Lung (tissue), 12 donors: Measurements from ENCODE around the gene ACVR2A. TPM values are rescaled to one million over a fixed set of nuclear protein-coding genes. Genes with fewer than 3 reads are reported as not detected.
A peak's percentile ranks its signal among the peaks of the same experiment; 100 is the strongest.

Experiments
- ATAC-seq: fragments of 200-7000 bp; cut with Tn5 transposase; one replicate; pipeline ENCODE4 v1.9.1; 2020; ENCODE audit warnings: moderate number of reproducible peaks; ENCODE audit not compliant: insufficient read depth, low FRiP score
- DNase-seq, 3 donors: peaks; one replicate each; pipeline ENCODE4 v3.0.0-alpha.2; 2013 to 2017
- H3K27ac ChIP-seq, 2 donors: one replicate each; pipeline ENCODE4 v1.5.1; 2013; ENCODE audit warnings: mild to moderate bottlenecking in 2 of 2, moderate library complexity in 2 of 2, control low read depth in 1 of 2, inconsistent platforms in 1 of 2, low read depth in 1 of 2, low read length in 1 of 2
- H3K27me3 ChIP-seq, 3 donors: one replicate each; pipeline ENCODE4 v1.5.1; 2013; ENCODE audit warnings: low read length in 2 of 3; ENCODE audit not compliant: control insufficient read depth in 3 of 3, insufficient read depth in 3 of 3
- H3K36me3 ChIP-seq, 4 donors: one replicate each; pipeline ENCODE4 v1.5.1; 2013; ENCODE audit warnings: low read length in 4 of 4, mild to moderate bottlenecking in 1 of 4, moderate library complexity in 1 of 4; ENCODE audit not compliant: control insufficient read depth in 4 of 4, insufficient read depth in 4 of 4
- H3K4me1 ChIP-seq, 5 donors: one replicate each; pipeline ENCODE4 v1.5.1; 2013; ENCODE audit warnings: low read length in 5 of 5, mild to moderate bottlenecking in 2 of 5, moderate library complexity in 1 of 5; ENCODE audit not compliant: control insufficient read depth in 5 of 5, insufficient read depth in 5 of 5
- H3K4me3 ChIP-seq: one replicate; pipeline ENCODE4 v1.5.1; 2013; ENCODE audit warnings: mild to moderate bottlenecking, control low read depth, moderate library complexity
- H3K9ac ChIP-seq, 2 donors: one replicate each; pipeline ENCODE4 v1.5.1; 2013; ENCODE audit warnings: low read length in 2 of 2, control low read depth in 1 of 2; ENCODE audit not compliant: insufficient read depth in 1 of 2
- H3K9me3 ChIP-seq, 4 donors: one replicate each; pipeline ENCODE4 v1.5.1; 2013; ENCODE audit warnings: low read length in 3 of 4, mild to moderate bottlenecking in 1 of 4, moderate library complexity in 1 of 4; ENCODE audit not compliant: control insufficient read depth in 4 of 4, insufficient read depth in 3 of 4
- CTCF ChIP-seq: IDR thresholded peaks from 2 replicates; pipeline ENCODE4 v1.5.1; 2012; ENCODE audit warnings: mild to moderate bottlenecking; ENCODE audit errors: control extremely low read depth, extremely low read depth
- WGBS, 2 donors: extraction: QIAGEN DNeasy Blood & Tissue Kit; methylation state at CpG; one replicate each; pipeline ENCODE4 v1.1.7; 2013; 5-methylcytosine and 5-hydroxymethylcytosine counted together
- polyA plus RNA-seq, 2 donors: library from polyadenylated mRNA; stranded (reverse); fragments of 200-250 nt; gene quantifications; one replicate each; pipeline ENCODE4 v1.2.1, GENCODE V29; 2013
- total RNA-seq, 2 donors: library from RNA; depleted of rRNA in 1 of 2; stranded (reverse); fragments of >200 nt in 1 of 2; gene quantifications; one replicate each; pipeline ENCODE4 v1.2.1, GENCODE V29; 2014 to 2021
- donor health status: control.
- donor health status: control.
- donor health status: Bipolar disorder and iron deficiency.
- donor health status: healthy.
- donor health status: DM: yes; HTN: yes; CAD: no.

The ACVR2A gene
- total and polyA plus RNA-seq, 4 donors, result 4.0 to 56.5 (median 10.9) TPM

GRCh38 chr2:147909178-147909577, 64.3 kb downstream of the ACVR2A start:
- TF ChIP-seq CTCF, result no peak
- Histone ChIP-seq H3K27ac (no peak overlapping the region), H3K9me3 (no peaks in the 10 kb centered on the region), H3K4me3 (no peak overlapping the region), H3K4me1 (peaks cover 0 to 15% (median 0%) of the 10 kb centered on the region in 5 donors), H3K27me3 (no peaks in the 10 kb centered on the region), H3K9ac (no peak overlapping the region), H3K36me3 (peaks cover 0 to 6% (median 3%) of the 10 kb centered on the region in 4 donors)
- no peak for DNase-seq
- 98% methylated on average over 2 of the region's 2 CpGs for WGBS, 2 donors
- no peak for ATAC-seq

DNA sequence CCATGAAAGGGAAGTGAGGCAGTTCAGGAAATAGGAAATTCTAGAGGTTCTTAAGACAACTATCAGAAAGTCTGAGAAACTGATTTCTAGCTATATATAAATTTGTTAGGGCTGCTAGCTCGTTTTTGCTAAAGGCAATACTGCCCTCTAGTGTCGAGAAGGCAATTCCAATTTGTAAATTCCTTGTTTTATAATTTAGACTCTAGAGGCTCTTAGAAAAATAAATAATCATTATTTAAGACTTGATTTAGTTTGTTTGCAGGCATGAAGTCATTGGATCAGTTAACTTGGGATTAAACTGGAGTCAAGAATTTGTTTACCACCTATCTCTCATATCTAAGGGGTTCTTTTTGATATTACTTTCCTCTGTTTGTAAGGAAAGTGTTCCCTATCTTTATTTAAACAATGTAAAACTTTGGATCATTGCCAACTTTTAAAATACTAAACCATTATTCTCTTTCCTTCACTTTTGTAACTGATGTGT, 66.2 kb downstream of the ACVR2A start:
- ATAC-seq (no peak), DNase-seq (peak; percentile 29 to 91 (median 88))
- 0 to 1% methylated on average over 2 of the region's 2 CpGs for WGBS, 2 donors
- Histone ChIP-seq H3K27me3 (no peaks in the 10 kb centered on the region), H3K4me1 (peaks cover 0 to 22% (median 0%) of the 10 kb centered on the region in 5 donors), H3K27ac (no peak overlapping the region), H3K9me3 (no peaks in the 10 kb centered on the region), H3K9ac (no peak overlapping the region), H3K4me3 (no peak overlapping the region), H3K36me3 (peaks cover 0 to 12% (median 3%) of the 10 kb centered on the region in 4 donors)
- TF ChIP-seq CTCF, result peak; percentile 67

- H3K4me1 ChIP-seq, result peaks cover 0 to 27% (median 0%) of the 10 kb centered on the region in 5 donors
- 20 to 33% methylated on average over 3 of the region's 3 CpGs for WGBS, 2 donors
Observed at GRCh38 chr2:147913701-147914480, 69.1 kb downstream of the ACVR2A start.

More at GRCh38 chr2:147913701-147914480, 69.1 kb downstream of the ACVR2A start:
- ATAC-seq (no peak), DNase-seq (peak in 2 of 3 donors; percentile 71 to 75)
- Histone ChIP-seq H3K9me3 (no peaks in the 10 kb centered on the region), H3K27ac (no peak overlapping the region), H3K27me3 (no peaks in the 10 kb centered on the region), H3K36me3 (peaks cover 0 to 21% (median 3%) of the 10 kb centered on the region in 4 donors), H3K9ac (no peak overlapping the region), H3K4me3 (no peak overlapping the region)
- no peak for TF ChIP-seq CTCF
